Heart left ventricle (tissue), 16 donors: ENCODE data around the gene LGI2. TPM values are rescaled to one million over a fixed set of nuclear protein-coding genes. Genes with fewer than 3 reads are reported as not detected.

Experiments
- ATAC-seq, 4 donors: fragments of 200-7000 bp; cut with Tn5 transposase; one replicate each; pipeline ENCODE4 v1.9.1; 2020 to 2022; ENCODE audit warnings: moderate library complexity in 4 of 4, mild to moderate bottlenecking in 3 of 4, moderate number of reproducible peaks in 1 of 4
- DNase-seq, 5 donors: peaks; one replicate each; pipeline ENCODE4 v3.0.0-alpha.2; 2020
- H3K27ac ChIP-seq, 12 donors: fragments of 200-600 bp; sonication (generic) in 4 of 12; one replicate each; pipeline versions ENCODE4 v1.5.0 to v1.8.0; 2016 to 2022; ENCODE audit warnings: mild to moderate bottlenecking in 2 of 12
- H3K27me3 ChIP-seq, 9 donors: fragments of 200-600 bp; sonication (generic) in 2 of 9; one replicate each; pipeline versions ENCODE4 v1.5.1 to v1.8.0; 2016 to 2022; ENCODE audit warnings: mild to moderate bottlenecking in 3 of 9
- H3K36me3 ChIP-seq, 9 donors: fragments of 200-600 bp; sonication (generic) in 2 of 9; one replicate each; pipeline versions ENCODE4 v1.5.0 to v1.8.0; 2018 to 2022; ENCODE audit warnings: mild to moderate bottlenecking in 2 of 9
- H3K4me1 ChIP-seq, 12 donors: fragments of 200-600 bp; sonication (generic) in 4 of 12; one replicate each; pipeline versions ENCODE4 v1.5.0 to v1.8.0; 2016 to 2022; ENCODE audit warnings: mild to moderate bottlenecking in 3 of 12
- H3K4me3 ChIP-seq, 12 donors: fragments of 200-600 bp; sonication (generic) in 4 of 12; one replicate each; pipeline versions ENCODE4 v1.5.0 to v1.8.0; 2017 to 2022; ENCODE audit warnings: mild to moderate bottlenecking in 9 of 12, moderate library complexity in 4 of 12
- H3K9me3 ChIP-seq, 12 donors: fragments of 200-600 bp; sonication (generic) in 4 of 12; one replicate each; pipeline versions ENCODE4 v1.5.0 to v1.8.0; 2016 to 2022; ENCODE audit warnings: mild to moderate bottlenecking in 1 of 12
- POLR2A ChIP-seq, 2 donors: fragments of 450-650 bp; IDR thresholded peaks; one replicate each; pipeline ENCODE4 v1.6.1; 2017; ENCODE audit warnings: antibody characterized with exemption in 2 of 2, mild to moderate bottlenecking in 2 of 2, moderate library complexity in 2 of 2
- whole genome bisulfite sequencing, 4 donors: extraction: QIAGEN DNeasy Blood & Tissue Kit in 2 of 4; methylation state at CpG; one replicate each; pipeline versions ENCODE4 v1.1.5 to v1.1.7; 2013 to 2018; 5-methylcytosine and 5-hydroxymethylcytosine counted together
- intact Hi-C, 10 donors: fragments of 100-400 bp; cut with DNase I; formaldehyde crosslinking; loops; one replicate each; pipeline versions ENCODE4 v1.11.1 to v1.14.2; 2022
- polyA plus RNA-seq, 2 donors: library from polyadenylated mRNA; stranded (reverse); fragments of 200-250 nt; gene quantifications; one replicate each; pipeline ENCODE4 v1.2.3, GENCODE V29; 2013
- total RNA-seq, 9 donors: library from RNA; depleted of rRNA in 2 of 9; stranded (reverse); fragments of >200 nt in 2 of 9; fragmentation: NEBNext Ultra II Directional in 3 of 9; extraction: Animal tissue kit (Norgen Biotek cat#: 25700) in 3 of 9; gene quantifications; one replicate each; pipeline versions ENCODE4 v1.1.0 to v1.2.4, GENCODE V29; 2016 to 2023
- TF ChIP-seq, protein P1 (sequence below), 12 donors: fragments of 200-600 bp; sonication (generic) in 4 of 12; IDR thresholded peaks; one replicate each; pipeline versions ENCODE4 v1.5.0 to v1.8.0; 2018 to 2022; ENCODE audit warnings: antibody characterized with exemption in 12 of 12, mild to moderate bottlenecking in 5 of 12
- donor health status: ischemic (EF 13 %, LVEDD 7.1; RV severe dilation, severe dysfunction).
- donor health status: healthy with polysubstance abuse.
- donor health status: DM: no; HTN: yes; CAD: no.
- donor health status: DM: no; HTN: no; CAD: no.
- donor health status: ischemic (EF 25% LVEDD 6.9; RV normal size, moderate dysfunction).
- donor health status: ischemic (EF 25% LVEDD 5.7; RV mildly dilated, moderate dysfunction).
- donor health status: healthy.
- donor health status: DM: yes; HTN: yes; CAD: no.
- donor health status: ischemic (EF 35%, LVEDD 5.7; RV mildly dilated, moderate dysfunction).
- donor health status: nonischemic (EF 11% LVEDD 7.7; RV severe dilation, severe dysfunction).
- donor health status: DM: yes; HTN: yes; CAD: no.
- donor health status: PGD.
- donor health status: ischemic (EF 29% LVEDD 5.4; RV normal size, mild dysfunction).
- donor health status: nonischemic (EF 23%, LVEDD 6.1; RV moderate dilation, normal function).

Gene LGI2
- total and polyA plus RNA-seq, 11 donors: 0.50 to 10.6 (median 2.4) TPM

DNA sequence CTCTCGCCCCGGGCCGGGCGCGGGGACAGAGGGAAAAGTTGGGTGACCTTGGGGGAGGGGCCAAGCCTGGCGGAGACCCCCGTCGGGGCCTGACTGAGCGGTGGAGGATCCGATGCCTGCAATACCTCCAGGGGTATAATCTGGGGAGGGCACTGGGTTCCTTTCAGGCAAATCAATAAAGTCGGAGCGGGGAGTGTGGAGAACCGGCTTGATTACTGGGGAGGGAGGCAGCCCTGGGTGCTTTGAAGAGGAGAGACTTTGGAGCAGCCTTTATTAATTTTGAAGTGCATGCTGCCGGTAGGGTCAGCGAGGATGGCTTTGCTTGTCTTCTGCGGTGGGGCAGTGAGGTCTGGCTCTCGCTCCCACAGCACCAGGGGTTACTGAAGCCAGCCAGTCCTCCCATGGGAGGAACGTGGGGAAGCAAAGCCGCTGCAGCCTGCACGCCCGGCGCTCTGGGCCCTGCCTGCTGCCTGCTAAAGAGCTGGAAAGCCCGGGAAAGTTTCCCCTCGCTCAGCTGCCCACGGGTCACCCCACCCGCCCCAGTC lies 403 bp upstream of the LGI2 start:
- Histone ChIP-seq H3K4me3 (peak overlapping the region; percentile 37 to 76 (median 61)), H3K27ac (peak overlapping the region in 7 of 12 donors; percentile 14 to 70 (median 54)), H3K27me3 (peaks cover 0 to 39% (median 0%) of the 10 kb centered on the region in 9 donors), H3K36me3 (no peaks in the 10 kb centered on the region), H3K9me3 (no peaks in the 10 kb centered on the region), H3K4me1 (peaks cover 0 to 16% (median 4%) of the 10 kb centered on the region in 12 donors)
- DNase-seq (peak in 3 of 5 donors; percentile 27 to 62 (median 32)), ATAC-seq (peak in 3 of 4 donors; percentile 64 to 73 (median 69))
- TF ChIP-seq, protein P1, sequence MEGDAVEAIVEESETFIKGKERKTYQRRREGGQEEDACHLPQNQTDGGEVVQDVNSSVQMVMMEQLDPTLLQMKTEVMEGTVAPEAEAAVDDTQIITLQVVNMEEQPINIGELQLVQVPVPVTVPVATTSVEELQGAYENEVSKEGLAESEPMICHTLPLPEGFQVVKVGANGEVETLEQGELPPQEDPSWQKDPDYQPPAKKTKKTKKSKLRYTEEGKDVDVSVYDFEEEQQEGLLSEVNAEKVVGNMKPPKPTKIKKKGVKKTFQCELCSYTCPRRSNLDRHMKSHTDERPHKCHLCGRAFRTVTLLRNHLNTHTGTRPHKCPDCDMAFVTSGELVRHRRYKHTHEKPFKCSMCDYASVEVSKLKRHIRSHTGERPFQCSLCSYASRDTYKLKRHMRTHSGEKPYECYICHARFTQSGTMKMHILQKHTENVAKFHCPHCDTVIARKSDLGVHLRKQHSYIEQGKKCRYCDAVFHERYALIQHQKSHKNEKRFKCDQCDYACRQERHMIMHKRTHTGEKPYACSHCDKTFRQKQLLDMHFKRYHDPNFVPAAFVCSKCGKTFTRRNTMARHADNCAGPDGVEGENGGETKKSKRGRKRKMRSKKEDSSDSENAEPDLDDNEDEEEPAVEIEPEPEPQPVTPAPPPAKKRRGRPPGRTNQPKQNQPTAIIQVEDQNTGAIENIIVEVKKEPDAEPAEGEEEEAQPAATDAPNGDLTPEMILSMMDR (IDR thresholded peaks at IDR 0.05): no peak
- TF ChIP-seq POLR2A (IDR thresholded peaks at IDR 0.05): no peak
- 2 to 4% (median 3%) methylated on average over 23 to 26 of the region's 26 CpGs for WGBS, 4 donors
- intact Hi-C loops: loop anchor here in 3 of 10 donors (5.0 to 10.0 kb wide), 4 partner anchors 46 to 116 kb away; partner anchors contain the start of gene CCDC149 (in 1 of the 3)

- intact Hi-C loops: loop anchor here in 3 of 10 donors (5.0 to 10.0 kb wide), 4 partner anchors 47 to 115 kb away; partner anchors contain the start of gene CCDC149 (in 1 of the 3)
- TF ChIP-seq, protein P1 (IDR thresholded peaks at IDR 0.05): no peak
- TF ChIP-seq POLR2A (IDR thresholded peaks at IDR 0.05): no peak
- H3K9me3 ChIP-seq: no peaks in the 10 kb centered on the region
- peaks cover 0 to 16% (median 4%) of the 10 kb centered on the region in 12 donors for H3K4me1 ChIP-seq
- 60 to 66% (median 63%) methylated on average over 18 to 19 of the region's 19 CpGs for WGBS, 4 donors
- peak overlapping the region in 2 of 12 donors; percentile 3 to 42 for H3K27ac ChIP-seq
- peaks cover 0 to 39% (median 0%) of the 10 kb centered on the region in 9 donors for H3K27me3 ChIP-seq
- H3K4me3 ChIP-seq: peak overlapping the region; percentile 26 to 76 (median 61)
- peaks cover 0 to under 1% (median 0%) of the 10 kb centered on the region in 9 donors for H3K36me3 ChIP-seq
- DNase-seq (no peak), ATAC-seq (no peak)
Measured at GRCh38 chr4:25029479-25030276, 1.1 kb downstream of the LGI2 start.

GRCh38 chr4:25028851-25029250 lies 1.9 kb downstream of the LGI2 start:
- H3K9me3 ChIP-seq: no peaks in the 10 kb centered on the region
- H3K27me3 ChIP-seq: peaks cover 0 to 39% (median 0%) of the 10 kb centered on the region in 9 donors
- intact Hi-C loops: no loop called here
- H3K4me3 ChIP-seq: no peak overlapping the region
- peaks cover 0 to 16% (median 4%) of the 10 kb centered on the region in 12 donors for H3K4me1 ChIP-seq
- H3K27ac ChIP-seq: no peak overlapping the region
- DNase-seq (no peak), ATAC-seq (no peak)
- peaks cover 0 to 9% (median 0%) of the 10 kb centered on the region in 9 donors for H3K36me3 ChIP-seq
- 93 to 99% (median 96%) methylated on average over 3 of the region's 3 CpGs for WGBS, 4 donors
- no peak for TF ChIP-seq POLR2A (IDR thresholded peaks at IDR 0.05)
- TF ChIP-seq, protein P1 (IDR thresholded peaks at IDR 0.05): no peak

GRCh38 chr4:25022766-25023165 lies 8.0 kb downstream of the LGI2 start:
- Histone ChIP-seq H3K4me3 (no peak overlapping the region), H3K4me1 (no peaks in the 10 kb centered on the region), H3K36me3 (peaks cover 0 to 11% (median 0%) of the 10 kb centered on the region in 9 donors), H3K27me3 (no peaks in the 10 kb centered on the region), H3K27ac (no peak overlapping the region), H3K9me3 (no peaks in the 10 kb centered on the region)
- TF ChIP-seq POLR2A (IDR thresholded peaks at IDR 0.05): no peak
- TF ChIP-seq, protein P1 (IDR thresholded peaks at IDR 0.05): no peak
- intact Hi-C loops: no loop called here
- ATAC-seq (peak in 1 of 4 donors; percentile 38), DNase-seq (no peak)
- WGBS, 4 donors: 87 to 100% (median 92%) methylated on average over 1 of the region's 1 CpG
